WTC11 (cell line): ENCODE measurements around the gene CBY2. TPM values are rescaled to one million over a fixed set of nuclear protein-coding genes. Genes with fewer than 3 reads are reported as not detected.
"Not testable (repeated sequence)": the region's sequence is repeated elsewhere in the genome, so short reads cannot be mapped to it uniquely, and the experiment has no call there.

Experiments used
- ATAC-seq: fragments of 200-7000 bp; cut with Tn5 transposase; 2 replicates; pipeline ENCODE4 v1.10.0; 2021; ENCODE audit warnings: mild to moderate bottlenecking, moderate library complexity
- CTCF ChIA-PET: fragments of 300-600 bp; sonication (Branson Sonifier 250); formaldehyde crosslinking; loops from one replicate; lab custom pipeline; 2021; ENCODE audit warnings: antibody characterized with exemption; lab: Charles Lee
- POLR2A ChIA-PET: fragments of 350-600 bp; sonication (Branson Sonifier 250); formaldehyde crosslinking; loops from one replicate; lab custom pipeline; 2021; ENCODE audit warnings: antibody characterized with exemption; lab: Charles Lee
- DNase-seq: peaks from one replicate; pipeline ENCODE4 v3.0.0; 2021; ENCODE audit warnings: low spot score
- H3K27ac Mint-ChIP-seq: 2 replicates; pipeline ENCODE4 v1.8.0; 2021; ENCODE audit warnings: mixed read lengths
- H3K27me3 Mint-ChIP-seq: 2 replicates; pipeline ENCODE4 v1.8.0; 2021; ENCODE audit warnings: low read depth, mild to moderate bottlenecking, moderate library complexity, mixed read lengths
- H3K36me3 Mint-ChIP-seq: 2 replicates; pipeline ENCODE4 v1.8.0; 2021; ENCODE audit warnings: mixed read lengths
- H3K4me1 Mint-ChIP-seq: 2 replicates; pipeline ENCODE4 v1.8.0; 2022; ENCODE audit warnings: mixed read lengths
- H3K4me3 Mint-ChIP-seq: 2 replicates; pipeline ENCODE4 v1.8.0; 2021; ENCODE audit warnings: mild to moderate bottlenecking, moderate library complexity, mixed read lengths
- H3K9me3 Mint-ChIP-seq: 2 replicates; pipeline ENCODE4 v1.8.0; 2021; ENCODE audit warnings: mixed read lengths
- ATF6 ChIP-seq: sonication (generic); formaldehyde crosslinking; IDR thresholded peaks from 2 replicates; pipeline ENCODE4 v1.8.1; 2023; ENCODE audit warnings: mild to moderate bottlenecking, missing genetic modification reagents
- FOXJ3 ChIP-seq: sonication (generic); formaldehyde crosslinking; IDR thresholded peaks from 2 replicates; pipeline ENCODE4 v1.9.0; 2021; ENCODE audit warnings: missing genetic modification reagents, mild to moderate bottlenecking, borderline replicate concordance
- FOXP1 ChIP-seq: sonication (generic); formaldehyde crosslinking; IDR thresholded peaks from 2 replicates; pipeline ENCODE4 v1.8.0; 2022; ENCODE audit warnings: missing genetic modification reagents, mild to moderate bottlenecking, moderate library complexity, borderline replicate concordance
- FOXP4 ChIP-seq: sonication (generic); formaldehyde crosslinking; IDR thresholded peaks from 2 replicates; pipeline ENCODE4 v1.8.0; 2022; ENCODE audit warnings: mild to moderate bottlenecking, missing genetic modification reagents
- GTF2I ChIP-seq: fragments of 250-450 bp; sonication (Bioruptor Pico); conservative IDR thresholded peaks from 2 replicates; pipeline ENCODE4 v1.4.0; 2021; ENCODE audit warnings: mild to moderate bottlenecking
- IRF1 ChIP-seq: sonication (generic); formaldehyde crosslinking; IDR thresholded peaks from 2 replicates; pipeline ENCODE4 v1.8.0; 2023; ENCODE audit warnings: missing genetic modification reagents
- IRF2 ChIP-seq: sonication (generic); formaldehyde crosslinking; IDR thresholded peaks from 2 replicates; pipeline ENCODE4 v1.8.0; 2022; ENCODE audit warnings: low read depth, missing genetic modification reagents, borderline replicate concordance
- KAT7 ChIP-seq: sonication (generic); formaldehyde crosslinking; IDR thresholded peaks from 2 replicates; pipeline ENCODE4 v1.8.1; 2023; ENCODE audit warnings: missing genetic modification reagents, mild to moderate bottlenecking, borderline replicate concordance
- NFATC4 ChIP-seq: fragments of 250-450 bp; sonication (Bioruptor Pico); IDR thresholded peaks from 2 replicates; pipeline ENCODE4 v1.9.0; 2021; ENCODE audit warnings: mild to moderate bottlenecking
- PREB ChIP-seq: sonication (generic); formaldehyde crosslinking; IDR thresholded peaks from 2 replicates; pipeline ENCODE4 v1.8.1; 2022; ENCODE audit warnings: mild to moderate bottlenecking, missing genetic modification reagents, moderate library complexity, borderline replicate concordance
- RELA ChIP-seq: sonication (generic); formaldehyde crosslinking; IDR thresholded peaks from 2 replicates; pipeline ENCODE4 v1.8.1; 2022; ENCODE audit warnings: missing genetic modification reagents, mild to moderate bottlenecking, borderline replicate concordance
- SMAD3 ChIP-seq: sonication (generic); formaldehyde crosslinking; IDR thresholded peaks from 2 replicates; pipeline ENCODE4 v1.8.0; 2022; ENCODE audit warnings: missing genetic modification reagents, mild to moderate bottlenecking, borderline replicate concordance
- STAT6 ChIP-seq: sonication (generic); formaldehyde crosslinking; conservative IDR thresholded peaks from 2 replicates; pipeline ENCODE4 v1.8.1; 2023; ENCODE audit warnings: mild to moderate bottlenecking, low read depth, missing genetic modification reagents, moderate library complexity
- TEAD1 ChIP-seq: sonication (generic); formaldehyde crosslinking; IDR thresholded peaks from 2 replicates; pipeline ENCODE4 v1.8.0; 2022; ENCODE audit warnings: mild to moderate bottlenecking, missing genetic modification reagents
- USF1 ChIP-seq: sonication (generic); formaldehyde crosslinking; IDR thresholded peaks from 2 replicates; pipeline ENCODE4 v1.8.0; 2022; ENCODE audit warnings: mild to moderate bottlenecking, missing genetic modification reagents
- ZBTB21 ChIP-seq: sonication (generic); formaldehyde crosslinking; IDR thresholded peaks from 2 replicates; pipeline ENCODE4 v1.8.1; 2023; ENCODE audit warnings: mild to moderate bottlenecking, missing genetic modification reagents, borderline replicate concordance
- ZNF317 ChIP-seq: sonication (generic); formaldehyde crosslinking; IDR thresholded peaks from 2 replicates; pipeline ENCODE4 v1.8.1; 2023; ENCODE audit warnings: low read depth, mild to moderate bottlenecking, moderate library complexity, missing genetic modification reagents, borderline replicate concordance
- ZNF416 ChIP-seq: fragments of 250-450 bp; sonication (Bioruptor Pico); IDR thresholded peaks from 2 replicates; pipeline ENCODE4 v1.9.0; 2021; ENCODE audit warnings: mild to moderate bottlenecking, inconsistent platforms
- total RNA-seq: library from RNA; stranded (reverse); gene quantifications from 3 replicates; pipeline ENCODE4 v1.2.3, GENCODE V29; 2021

Gene CBY2
- total RNA-seq, 1 experiment from 2014 or later, result 0.74 TPM

GRCh38 chr13:45752510-45752909, 50.4 kb downstream of the CBY2 start:
- CTCF ChIA-PET, result no interaction called here
- DNase-seq (no peak), ATAC-seq (no peak)
- POLR2A ChIA-PET, result no interaction called here
- no peak for TF ChIP-seq FOXP4 (CRISPR knock-in tag)
- TF ChIP-seq SMAD3, result no peak
- TF ChIP-seq RELA (CRISPR knock-in tag), result no peak
- Mint-ChIP-seq H3K9me3 (peaks cover 26% of the 10 kb centered on the region), H3K27ac (no peak overlapping the region), H3K4me3 (no peak overlapping the region), H3K36me3 (peaks cover 2% of the 10 kb centered on the region), H3K4me1 (peaks cover 9% of the 10 kb centered on the region), H3K27me3 (no peaks in the 10 kb centered on the region; the same call in 1 of the 2 replicates)

GRCh38 chr13:45756498-45756897, 54.4 kb downstream of the CBY2 start:
- H3K4me1 Mint-ChIP-seq, H3K27ac Mint-ChIP-seq, ATAC-seq, POLR2A ChIA-PET, H3K27me3 Mint-ChIP-seq, DNase-seq, H3K4me3 Mint-ChIP-seq, CTCF ChIA-PET: not testable (repeated sequence)
- H3K36me3 Mint-ChIP-seq, result peaks cover 14% of the 10 kb centered on the region
- peaks cover 40% of the 10 kb centered on the region for H3K9me3 Mint-ChIP-seq

- CTCF ChIA-PET, ATAC-seq, POLR2A ChIA-PET, H3K4me1 Mint-ChIP-seq, H3K4me3 Mint-ChIP-seq, DNase-seq, H3K27me3 Mint-ChIP-seq, H3K27ac Mint-ChIP-seq: not testable (repeated sequence)
- H3K9me3 Mint-ChIP-seq, result peaks cover 40% of the 10 kb centered on the region
- peaks cover 14% of the 10 kb centered on the region for H3K36me3 Mint-ChIP-seq
These were observed 55.5 kb downstream of the CBY2 start for GRCh38 chr13:45757589-45757988.

- Mint-ChIP-seq H3K27me3 (no peaks in the 10 kb centered on the region; the same call in 1 of the 2 replicates), H3K4me3 (no peak overlapping the region), H3K27ac (no peak overlapping the region), H3K9me3 (peaks cover 5% of the 10 kb centered on the region), H3K4me1 (peaks cover 8% of the 10 kb centered on the region), H3K36me3 (peaks cover 4% of the 10 kb centered on the region)
- POLR2A ChIA-PET, result no interaction called here
- ATAC-seq, result no peak
- CTCF ChIA-PET, result no interaction called here
- DNase-seq, result no peak
- no peak for TF ChIP-seq STAT6
- no peak for TF ChIP-seq ZBTB21
- no peak for TF ChIP-seq IRF2 (CRISPR knock-in tag)
- no peak for TF ChIP-seq ZNF416 (CRISPR knock-in tag)
- TF ChIP-seq PREB, result no peak
- TF ChIP-seq GTF2I (CRISPR knock-in tag), result no peak
- TF ChIP-seq FOXP1 (CRISPR knock-in tag), result no peak
- no peak for TF ChIP-seq USF1 (CRISPR knock-in tag)
- TF ChIP-seq TEAD1 (CRISPR knock-in tag), result no peak
- no peak for TF ChIP-seq NFATC4 (CRISPR knock-in tag)
- TF ChIP-seq IRF1 (CRISPR knock-in tag), result no peak
- no peak for TF ChIP-seq FOXJ3 (CRISPR knock-in tag)
- no peak for TF ChIP-seq KAT7 (CRISPR knock-in tag)
- TF ChIP-seq ZNF317, result no peak
- no peak for TF ChIP-seq ATF6 (CRISPR knock-in tag)
- TF ChIP-seq SMAD3, result no peak
These were observed 61.3 kb downstream of the CBY2 start for GRCh38 chr13:45763419-45763818.
